AG09319 (cell line): ENCODE results near the gene DNAAF3.

Experiments used
- DNase-seq: peaks from one replicate; pipeline ENCODE4 v3.0.0-alpha.2; 2010; ENCODE audit warnings: low read depth; ENCODE audit errors: extremely low read depth
- TF ChIP-seq, protein P1 (sequence below): IDR thresholded peaks from 2 replicates; pipeline ENCODE4 v1.5.1; 2011; ENCODE audit warnings: low read depth, mild to moderate bottlenecking, inconsistent platforms, low read length, moderate library complexity

Gene DNAAF3

DNA sequence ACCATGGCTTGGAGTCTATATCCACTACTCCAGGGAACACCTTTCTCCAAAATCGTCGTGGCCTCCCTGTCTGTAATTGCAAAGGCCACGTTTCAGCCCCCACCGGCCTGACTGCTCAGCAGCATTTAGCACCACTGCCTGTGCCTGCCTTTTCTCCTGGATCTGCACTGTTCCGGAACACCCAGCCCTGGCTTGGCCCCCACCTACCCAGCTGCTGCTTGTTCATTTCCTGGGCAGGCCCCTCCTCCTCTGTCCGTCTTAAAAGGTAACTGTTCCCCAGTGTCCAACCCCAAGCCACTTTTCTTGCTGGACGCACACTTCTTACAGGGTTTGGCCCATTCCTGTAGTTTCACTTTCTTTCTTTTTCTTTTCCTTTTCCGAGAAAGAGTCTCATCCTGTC lies 22.2 kb upstream of the DNAAF3 start:
- no peak for DNase-seq
- TF ChIP-seq, protein P1, sequence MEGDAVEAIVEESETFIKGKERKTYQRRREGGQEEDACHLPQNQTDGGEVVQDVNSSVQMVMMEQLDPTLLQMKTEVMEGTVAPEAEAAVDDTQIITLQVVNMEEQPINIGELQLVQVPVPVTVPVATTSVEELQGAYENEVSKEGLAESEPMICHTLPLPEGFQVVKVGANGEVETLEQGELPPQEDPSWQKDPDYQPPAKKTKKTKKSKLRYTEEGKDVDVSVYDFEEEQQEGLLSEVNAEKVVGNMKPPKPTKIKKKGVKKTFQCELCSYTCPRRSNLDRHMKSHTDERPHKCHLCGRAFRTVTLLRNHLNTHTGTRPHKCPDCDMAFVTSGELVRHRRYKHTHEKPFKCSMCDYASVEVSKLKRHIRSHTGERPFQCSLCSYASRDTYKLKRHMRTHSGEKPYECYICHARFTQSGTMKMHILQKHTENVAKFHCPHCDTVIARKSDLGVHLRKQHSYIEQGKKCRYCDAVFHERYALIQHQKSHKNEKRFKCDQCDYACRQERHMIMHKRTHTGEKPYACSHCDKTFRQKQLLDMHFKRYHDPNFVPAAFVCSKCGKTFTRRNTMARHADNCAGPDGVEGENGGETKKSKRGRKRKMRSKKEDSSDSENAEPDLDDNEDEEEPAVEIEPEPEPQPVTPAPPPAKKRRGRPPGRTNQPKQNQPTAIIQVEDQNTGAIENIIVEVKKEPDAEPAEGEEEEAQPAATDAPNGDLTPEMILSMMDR, result no peak

DNA sequence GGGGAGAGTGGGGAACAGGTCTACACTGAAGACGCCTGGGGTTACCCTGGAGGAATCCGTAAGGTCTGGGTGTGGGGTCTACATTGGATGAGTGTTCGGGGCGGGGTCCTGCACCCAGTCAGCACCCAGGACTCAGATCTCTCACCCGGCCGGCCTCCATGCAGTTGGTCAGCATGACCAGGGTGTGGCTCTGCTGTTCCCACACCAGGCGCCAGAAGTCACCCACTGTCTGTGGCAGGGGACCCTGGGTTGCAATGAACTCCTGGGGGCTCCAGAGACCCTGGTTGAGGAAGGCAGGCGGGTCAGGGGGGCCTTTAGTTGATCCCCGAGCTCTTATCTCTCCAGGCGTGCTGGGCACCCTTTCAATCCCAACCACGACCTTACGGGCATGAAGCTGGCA lies 19.7 kb upstream of the DNAAF3 start:
- DNase-seq, result no peak
- TF ChIP-seq, protein P1, result no peak

DNA sequence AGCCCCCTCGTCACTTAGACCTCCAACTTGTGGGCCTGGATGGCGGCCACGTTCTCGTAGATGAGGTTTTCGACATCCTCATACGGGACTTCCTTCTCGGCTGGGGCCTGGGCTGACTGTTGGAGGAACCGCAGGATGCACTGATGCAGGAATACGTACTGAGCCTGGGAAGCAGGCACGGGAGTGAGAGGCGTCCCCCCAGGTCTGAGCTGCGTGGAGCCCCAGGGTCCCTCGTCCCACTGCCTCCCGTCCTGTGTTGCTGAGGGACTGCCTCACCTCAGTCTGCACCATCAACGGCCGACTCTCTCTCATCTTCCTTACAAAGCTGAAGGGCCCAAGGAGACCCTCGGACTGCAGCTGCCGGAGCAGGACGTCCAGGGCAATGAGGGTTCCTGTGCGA lies 15.3 kb upstream of the DNAAF3 start:
- DNase-seq, result no peak

DNA sequence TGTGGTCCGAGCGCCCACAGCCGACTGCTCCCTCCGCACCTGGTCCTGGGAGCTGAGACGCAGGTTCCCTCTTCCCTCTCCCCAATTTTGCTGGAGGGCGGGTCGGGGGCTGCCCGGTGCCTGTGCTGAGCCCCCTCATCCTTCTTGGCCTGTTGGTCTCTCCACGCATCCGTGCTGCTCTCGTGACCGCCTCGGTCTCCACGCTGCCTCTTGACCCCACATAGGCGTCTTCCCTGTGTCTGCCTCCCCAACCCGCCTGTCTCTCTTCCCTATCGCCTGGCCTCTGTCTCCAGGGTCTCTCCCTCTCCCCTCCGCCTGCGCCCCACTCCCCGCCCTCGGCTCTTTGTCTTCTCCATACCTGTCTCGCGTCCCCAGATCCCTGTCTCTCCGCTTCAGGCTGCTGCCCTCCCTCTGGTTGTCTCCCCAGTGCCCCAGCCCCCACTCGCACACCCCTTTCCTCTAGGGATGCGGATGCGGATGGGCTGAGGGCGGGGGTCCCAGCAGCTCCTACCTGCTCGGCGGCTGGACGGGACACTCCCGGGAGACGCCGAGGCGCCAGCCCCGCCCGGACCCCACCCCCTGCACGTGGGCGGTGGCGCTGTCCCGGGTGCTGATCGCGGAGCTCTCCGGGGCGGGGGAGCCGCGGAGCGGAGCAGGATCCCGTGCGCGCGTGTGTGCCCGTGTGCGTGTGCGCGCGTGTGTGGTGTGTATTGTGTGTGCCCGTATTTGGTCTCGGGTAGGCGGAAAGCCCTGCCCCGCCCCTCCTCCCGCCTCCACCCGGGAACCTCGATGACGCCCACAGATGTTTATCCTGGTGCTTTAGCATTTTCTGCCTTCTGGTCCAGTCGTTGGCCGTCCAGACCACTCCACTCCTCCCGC lies 13.4 kb upstream of the DNAAF3 start, which contains the start of gene SYT5:
Gene SYT5, minus strand, starts transcription at position 684 of the 879 bp plus-strand sequence. CDS start 1,248 bp downstream, outside the sequence.
- DNase-seq, result no peak
- TF ChIP-seq, protein P1, result no peak

More for the DNA sequence above, 15.3 kb upstream of the DNAAF3 start:
- TF ChIP-seq, protein P1, result no peak

DNA sequence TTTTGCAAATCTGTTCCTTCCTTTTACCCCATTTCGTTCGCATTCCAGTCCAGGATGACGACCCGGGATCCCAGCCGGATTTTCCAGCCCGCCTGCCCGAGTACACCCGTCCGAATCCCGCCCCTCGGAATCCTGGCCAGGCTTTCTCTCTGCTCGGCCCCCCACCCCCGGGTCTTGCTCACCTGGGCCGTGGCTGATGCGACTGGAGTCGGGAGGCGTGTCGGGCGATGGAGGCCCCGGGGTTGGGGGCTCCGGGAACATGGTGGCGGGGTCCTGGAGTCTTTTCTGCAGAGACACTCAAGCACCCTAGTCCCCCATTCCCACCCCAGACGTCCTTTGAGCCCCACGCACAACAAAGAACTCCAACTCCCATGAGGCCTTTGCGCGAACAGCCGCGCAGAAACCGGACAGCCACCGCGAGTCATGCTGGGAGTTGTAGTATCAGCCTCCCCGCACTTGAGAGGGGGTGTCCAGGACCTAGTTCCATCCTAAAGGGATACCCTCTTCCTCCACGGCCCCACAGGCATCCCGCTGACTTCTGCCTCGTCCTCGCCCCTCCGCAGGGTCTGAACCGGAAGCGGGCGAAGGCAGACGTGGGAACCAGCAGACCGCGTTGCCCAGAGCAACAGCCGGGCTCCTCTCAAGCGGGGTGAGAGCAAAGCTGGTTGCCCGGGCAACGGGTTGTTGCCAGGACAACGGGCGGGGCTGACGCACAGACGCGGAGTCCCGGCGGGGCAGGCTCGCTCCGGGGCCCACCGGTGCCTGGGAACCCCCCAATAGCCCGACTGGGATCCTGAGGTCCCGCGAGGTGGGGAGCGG lies 12.6 kb upstream of the DNAAF3 start:
- TF ChIP-seq, protein P1, result no peak
- no peak for DNase-seq

DNA sequence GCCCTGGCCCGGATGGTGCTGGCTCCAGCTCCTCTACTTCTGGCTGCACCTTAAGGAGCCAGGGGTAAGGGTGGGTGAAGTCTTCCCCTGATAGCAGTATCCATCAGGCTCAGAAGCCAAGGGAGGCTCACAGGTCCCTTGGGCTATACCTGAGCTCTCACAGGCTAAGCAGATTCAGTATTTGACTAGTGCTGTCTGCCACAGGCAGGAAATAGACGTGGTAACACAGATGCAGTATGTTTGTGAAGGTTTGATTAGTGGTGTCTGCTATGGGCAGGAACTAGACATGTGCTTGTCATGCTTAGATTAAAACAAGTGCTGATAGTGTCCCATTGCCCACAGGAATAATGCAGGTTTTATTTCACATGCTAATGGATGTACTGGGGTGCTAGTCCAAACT lies 9.7 kb upstream of the DNAAF3 start:
- DNase-seq, result no peak
- TF ChIP-seq, protein P1, result no peak
